Adrenal gland (tissue), 5 donors: ENCODE measurements around the gene GLYR1.

Source experiments
- CTCF ChIP-seq, 6 experiments: fragments of 450-650 bp in 4 of 6; fragments of 200-600 bp in 2 of 6; sonication (generic) in 1 of 6; IDR thresholded peaks; 1 replicate in 5 of 6; 2 replicates in 1 of 6; pipeline versions ENCODE4 v1.5.1 to v1.8.0; 2016 to 2021; ENCODE audit warnings: antibody characterized with exemption in 6 of 6, mild to moderate bottlenecking in 2 of 6, moderate library complexity in 1 of 6
- POLR2A ChIP-seq, 2 donors: fragments of 450-650 bp; IDR thresholded peaks; one replicate each; pipeline ENCODE4 v1.6.1; 2017; ENCODE audit warnings: antibody characterized with exemption in 2 of 2, mild to moderate bottlenecking in 2 of 2, moderate library complexity in 1 of 2
- donor health status: DM: no; HTN: no; CAD: no.

DNA sequence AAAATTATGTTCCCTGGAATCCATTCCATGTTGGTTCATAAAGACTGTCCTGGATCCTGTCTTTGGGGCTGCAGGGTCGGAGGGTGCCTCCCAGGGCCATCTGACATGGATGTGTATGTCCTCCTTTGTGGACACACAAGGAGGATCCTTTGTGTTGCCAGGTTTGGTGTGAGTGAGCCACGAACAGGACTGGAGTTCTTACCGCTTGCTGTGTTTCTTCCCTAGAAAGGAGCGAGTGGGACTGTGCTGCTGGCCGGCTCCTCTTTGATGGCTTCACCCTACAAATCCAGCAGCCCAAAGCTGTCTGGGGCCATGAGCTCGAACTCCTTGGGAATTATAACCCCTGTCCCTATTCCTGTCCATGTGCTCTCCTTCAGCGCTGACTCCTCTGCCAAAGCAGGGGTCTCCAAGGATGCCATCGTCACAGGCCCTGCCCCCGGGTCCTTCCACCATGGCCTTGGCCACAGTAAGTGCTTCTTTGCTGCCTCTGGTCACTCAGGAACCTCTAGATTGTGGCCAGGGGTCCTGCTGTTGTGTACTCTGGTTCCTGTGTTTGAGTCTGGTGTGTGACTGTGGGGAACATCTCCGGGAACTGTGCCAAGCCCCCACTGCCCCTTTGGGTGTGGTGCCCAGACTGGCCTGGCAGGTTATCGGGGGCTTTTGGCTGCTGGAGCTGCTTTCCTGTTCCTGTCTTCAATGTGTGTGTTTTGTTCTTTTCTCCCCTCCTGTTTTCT lies 29.7 kb upstream of the GLYR1 start:
- no peak for TF ChIP-seq CTCF (IDR thresholded peaks at IDR 0.05)
- no peak for TF ChIP-seq POLR2A (IDR thresholded peaks at IDR 0.05)
